GM12891 (cell line): Measurements from ENCODE around the gene NPHP4.

Experiments used
- POLR2A ChIP-seq: IDR thresholded peaks from 2 replicates; pipeline ENCODE4 v1.6.1; 2011; ENCODE audit warnings: low read depth, low read length, control low read depth
- POLR2AphosphoS5 ChIP-seq: IDR thresholded peaks from 2 replicates; pipeline ENCODE4 v1.6.1; 2011; ENCODE audit warnings: low read depth, low read length, control low read depth
- SPI1 ChIP-seq: IDR thresholded peaks from 2 replicates; pipeline ENCODE4 v1.6.1; 2011; ENCODE audit warnings: low read depth, low read length, control low read depth
- TAF1 ChIP-seq: IDR thresholded peaks from 2 replicates; pipeline ENCODE4 v1.6.1; 2011; ENCODE audit warnings: low read depth, low read length, control low read depth

DNA sequence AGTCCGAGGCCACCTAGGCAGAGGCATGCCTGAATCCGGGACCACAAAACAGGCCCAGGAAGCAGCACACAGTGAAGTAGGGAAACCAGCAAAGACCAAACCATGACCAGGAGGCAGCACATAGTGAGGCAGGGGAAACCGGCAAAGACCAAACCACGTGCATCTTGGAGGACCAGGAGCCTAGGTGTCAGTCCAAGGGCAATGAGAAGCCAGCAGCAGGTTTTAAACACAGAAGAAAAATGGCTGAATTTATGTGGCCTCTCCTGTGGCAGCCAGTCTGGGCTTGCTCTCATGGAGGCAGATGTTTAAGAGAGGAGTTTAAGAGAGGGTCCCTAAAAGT, 42.5 kb downstream of the NPHP4 start:
- no peak for TF ChIP-seq POLR2A
- TF ChIP-seq SPI1: no peak
- TF ChIP-seq TAF1: no peak
- no peak for TF ChIP-seq POLR2AphosphoS5
